GM19239 (cell line): ENCODE results near the gene ARPC4.

Experiments
- DNase-seq: peaks from one replicate; pipeline ENCODE4 v3.0.0; 2011; ENCODE audit warnings: low spot score; ENCODE audit not compliant: insufficient read length
- FAIRE-seq: peaks from 2 replicates; lab custom pipeline; 2011; peaks lifted over from hg19 to GRCh38; lab: Jason Lieb, UNC

ARPC4 gene

DNA sequence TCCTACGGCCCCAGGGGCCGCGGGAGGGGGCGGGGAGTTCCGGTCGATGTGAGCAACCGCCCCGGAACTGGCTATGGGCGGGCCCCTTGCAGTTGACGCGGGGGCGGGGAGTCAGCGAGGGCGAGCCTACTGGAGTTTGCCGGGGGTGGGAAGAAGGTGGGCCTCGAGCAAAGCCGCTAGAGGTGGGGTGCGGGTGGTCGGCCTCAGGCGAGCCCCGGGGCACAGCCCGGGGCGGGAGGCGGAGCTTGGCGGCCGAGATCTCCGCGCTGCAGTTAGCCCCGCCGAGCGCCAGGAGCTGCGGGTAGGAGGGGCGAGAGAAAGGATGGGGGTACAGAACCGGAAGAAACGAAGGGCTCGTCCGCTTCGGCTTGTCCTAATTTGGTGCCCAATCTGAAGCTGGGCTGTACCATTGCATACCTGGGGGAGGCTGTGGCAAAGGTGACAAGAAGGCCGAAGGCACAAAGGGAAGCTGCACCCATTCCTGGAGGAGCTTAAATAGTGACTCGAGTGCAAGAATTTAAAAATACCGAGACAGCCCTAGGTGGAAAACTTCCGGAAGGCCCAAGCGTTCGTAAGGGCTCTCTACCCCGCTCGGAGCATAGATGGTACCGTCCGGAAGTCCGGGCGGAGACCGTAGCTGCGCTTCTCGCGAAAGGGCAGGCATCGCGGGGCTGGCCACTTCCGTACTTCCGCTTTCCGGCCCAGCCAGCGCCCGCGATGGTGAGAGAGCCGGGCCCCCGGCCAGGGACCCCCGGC lies at the start of gene ARPC4, which contains the start of gene TADA3:
Gene ARPC4, plus strand, starts transcription at position 678 of the 756 bp plus-strand sequence. Its CDS starts 40 bp downstream, at position 718.
Gene TADA3, minus strand, starts transcription at position 69 of the 756 bp plus-strand sequence. CDS start 1,007 bp downstream, outside the sequence.
- FAIRE-seq: peak; percentile 82
- peak; percentile 83 for DNase-seq

GRCh38 chr3:9743548-9743947 lies 49.3 kb upstream of the ARPC4 start:
- DNase-seq (no peak), FAIRE-seq (no peak)

- DNase-seq (no peak), FAIRE-seq (no peak)
Measured at GRCh38 chr3:9744162-9744561, 48.7 kb upstream of the ARPC4 start.

GRCh38 chr3:9745521-9745920 lies 47.4 kb upstream of the ARPC4 start:
- DNase-seq: no peak
- FAIRE-seq: no peak

GRCh38 chr3:9746330-9746729 lies 46.6 kb upstream of the ARPC4 start:
- no peak for FAIRE-seq
- no peak for DNase-seq

- FAIRE-seq (no peak), DNase-seq (no peak)
Measured at GRCh38 chr3:9747267-9747666, 45.6 kb upstream of the ARPC4 start.

DNA sequence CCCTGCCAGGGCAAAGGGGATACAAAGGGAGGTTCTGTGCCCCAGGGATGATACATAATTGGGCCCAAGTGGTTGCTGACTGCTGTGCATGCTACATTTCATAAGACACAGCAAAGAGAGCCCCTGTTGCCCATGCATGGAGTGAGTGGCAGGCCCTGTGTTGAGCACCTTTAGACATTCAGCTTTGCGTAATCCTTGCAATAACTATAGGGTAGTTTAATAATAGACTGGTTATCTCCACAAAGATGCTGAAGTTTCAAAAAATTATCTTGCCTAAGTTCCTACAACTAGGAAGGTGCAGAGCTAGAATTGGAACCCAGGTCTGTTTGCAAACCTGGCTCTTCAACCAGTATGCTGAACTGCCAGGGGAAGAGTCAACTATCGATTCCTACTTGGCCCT lies 44.9 kb upstream of the ARPC4 start:
- DNase-seq (no peak), FAIRE-seq (no peak)

DNA sequence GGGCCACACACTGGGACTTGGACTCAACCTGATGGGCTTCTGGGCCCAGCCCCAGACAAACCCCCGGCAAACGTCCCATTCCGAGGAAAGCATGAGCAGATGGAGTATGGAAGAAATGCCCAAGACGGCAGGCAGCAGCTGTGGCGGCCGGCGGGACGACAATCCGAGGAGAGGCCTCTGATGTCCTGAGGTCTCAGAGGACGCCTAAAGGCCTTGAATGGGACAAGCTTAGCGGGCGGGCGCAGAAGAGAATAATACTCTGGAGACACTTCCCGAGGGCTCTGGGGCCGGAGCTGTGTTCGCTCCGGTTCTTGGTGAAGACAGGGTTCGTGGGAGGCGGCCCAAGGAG lies 43.6 kb upstream of the ARPC4 start:
- DNase-seq: no peak
- FAIRE-seq: no peak

GRCh38 chr3:9749645-9750555 lies 43.0 kb upstream of the ARPC4 start, which contains the start of gene OGG1:
OGG1 (plus strand) TSS chr3:9749952; CDS start chr3:9750287, 335 bp downstream.
- DNase-seq: peak; percentile 98
- FAIRE-seq: peak; percentile 85

GRCh38 chr3:9750556-9751411 lies 42.1 kb upstream of the ARPC4 start:
- no peak for DNase-seq
- FAIRE-seq: no peak

GRCh38 chr3:9754678-9755077 lies 38.2 kb upstream of the ARPC4 start:
- DNase-seq (no peak), FAIRE-seq (no peak)

DNA sequence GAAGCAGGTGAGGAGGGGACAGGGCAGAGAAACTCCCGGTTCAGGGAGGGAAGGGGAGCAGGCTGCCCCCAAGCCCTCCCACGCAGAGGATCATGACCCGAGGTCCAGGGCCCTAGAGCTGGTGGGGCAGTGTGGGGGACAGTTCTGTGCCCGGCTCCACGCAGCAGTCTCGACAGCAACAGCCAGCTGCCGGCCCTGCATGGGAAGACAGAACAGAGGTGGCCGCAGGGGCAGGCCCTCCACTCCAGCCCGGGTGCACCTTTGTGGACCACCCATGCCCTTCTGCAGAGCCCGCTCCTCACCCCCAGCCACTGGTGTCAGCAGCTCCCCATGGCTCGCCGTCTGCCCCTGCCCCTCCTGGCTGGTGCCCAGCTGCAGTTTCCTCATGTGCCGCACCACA lies 35.5 kb upstream of the ARPC4 start:
- DNase-seq: no peak
- FAIRE-seq: no peak

DNA sequence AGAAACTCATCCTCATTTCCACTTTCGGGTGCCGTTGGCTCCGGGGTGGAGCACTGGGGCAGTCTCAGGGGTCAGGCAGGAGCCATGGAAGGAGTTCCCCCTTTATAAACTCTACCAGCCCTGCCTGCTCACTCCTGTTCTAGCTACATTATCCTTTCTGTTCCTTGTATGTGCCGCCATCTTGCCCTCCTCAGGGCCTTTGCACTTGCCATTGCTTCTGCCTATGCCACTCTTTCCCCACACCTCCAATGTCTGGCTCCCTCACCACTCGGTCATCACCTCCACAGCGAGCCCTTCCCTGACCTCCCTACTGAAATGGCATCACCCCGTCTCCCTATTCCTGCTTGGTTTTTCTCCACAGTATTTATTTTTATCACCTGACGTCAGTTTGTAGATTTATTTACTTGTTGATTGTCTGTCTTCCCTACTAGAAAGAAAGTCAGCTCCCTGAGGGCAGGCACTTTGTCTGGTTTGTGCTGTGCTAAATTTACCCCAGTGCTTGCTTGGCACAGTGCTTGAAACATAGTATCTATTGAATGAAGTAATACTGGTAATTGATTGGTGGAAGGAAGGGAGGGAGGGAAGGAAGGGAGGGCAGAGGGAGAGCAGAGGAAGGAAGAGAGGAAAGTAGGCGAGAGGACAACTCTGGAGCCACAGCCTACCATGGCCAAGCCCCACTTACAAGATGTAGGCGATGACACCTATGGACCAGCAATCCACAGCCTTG lies 31.9 kb upstream of the ARPC4 start:
- DNase-seq (no peak), FAIRE-seq (no peak)

DNA sequence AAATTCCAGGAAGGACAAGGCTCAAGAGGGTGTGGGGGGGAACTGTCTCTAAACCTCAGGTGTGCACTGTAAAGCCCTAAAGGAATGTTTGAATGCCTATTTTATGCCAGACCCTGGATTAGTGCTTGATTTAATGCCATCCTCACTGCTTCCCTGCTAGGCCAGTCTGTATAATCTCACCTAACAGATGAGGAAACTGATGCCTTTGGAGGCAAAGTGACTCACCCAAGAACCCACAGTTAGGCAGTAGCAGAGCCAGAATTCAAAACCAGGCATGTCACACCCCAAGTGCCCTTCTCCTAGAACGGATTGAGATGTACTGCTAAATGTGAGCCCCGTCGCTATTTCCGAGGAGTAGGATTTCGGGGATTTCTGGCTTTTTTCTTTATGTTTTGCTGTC lies 31.0 kb upstream of the ARPC4 start:
- FAIRE-seq (no peak), DNase-seq (no peak)

GRCh38 chr3:9762871-9763270 lies 30.0 kb upstream of the ARPC4 start:
- no peak for FAIRE-seq
- DNase-seq: no peak

DNA sequence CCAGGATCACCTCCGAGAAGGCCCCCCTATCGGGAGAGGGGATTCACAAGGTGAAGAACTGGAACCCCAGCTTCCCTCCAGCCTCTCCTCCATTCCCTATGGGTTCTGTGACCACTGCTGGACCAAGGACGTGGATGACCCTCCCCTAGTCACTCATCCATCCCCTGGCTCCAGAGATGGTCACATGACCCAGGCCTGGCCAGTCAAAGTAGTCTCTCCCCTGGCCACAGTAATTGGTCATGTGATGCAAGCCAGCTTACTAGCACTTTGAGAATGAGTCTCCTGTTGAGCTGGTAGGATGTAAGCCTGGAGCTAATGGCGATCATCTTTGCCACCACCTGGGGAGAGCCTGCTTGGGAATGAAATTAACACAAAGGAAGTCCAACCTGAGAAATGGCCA lies 27.0 kb upstream of the ARPC4 start:
- DNase-seq: no peak
- no peak for FAIRE-seq

DNA sequence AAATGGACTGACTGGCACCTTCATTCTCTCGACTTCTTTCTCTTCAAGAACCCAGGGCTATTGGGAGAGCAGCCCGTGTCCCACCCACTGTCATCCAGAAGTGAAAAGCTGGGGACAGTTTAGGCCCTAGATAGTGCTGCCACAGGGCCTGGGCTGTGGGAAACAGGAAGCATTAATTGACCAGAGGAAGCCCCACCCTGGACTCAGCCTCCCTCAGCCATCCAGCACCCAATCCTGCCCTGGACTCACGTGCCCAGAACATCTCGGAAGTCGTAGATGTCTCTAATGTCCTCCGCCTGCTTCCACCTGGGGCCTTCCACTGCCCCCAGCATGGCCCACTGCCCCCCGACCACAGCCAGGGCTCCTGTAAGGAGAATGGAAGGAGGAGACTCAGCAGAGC lies 25.5 kb upstream of the ARPC4 start:
- FAIRE-seq: no peak
- DNase-seq: no peak

DNA sequence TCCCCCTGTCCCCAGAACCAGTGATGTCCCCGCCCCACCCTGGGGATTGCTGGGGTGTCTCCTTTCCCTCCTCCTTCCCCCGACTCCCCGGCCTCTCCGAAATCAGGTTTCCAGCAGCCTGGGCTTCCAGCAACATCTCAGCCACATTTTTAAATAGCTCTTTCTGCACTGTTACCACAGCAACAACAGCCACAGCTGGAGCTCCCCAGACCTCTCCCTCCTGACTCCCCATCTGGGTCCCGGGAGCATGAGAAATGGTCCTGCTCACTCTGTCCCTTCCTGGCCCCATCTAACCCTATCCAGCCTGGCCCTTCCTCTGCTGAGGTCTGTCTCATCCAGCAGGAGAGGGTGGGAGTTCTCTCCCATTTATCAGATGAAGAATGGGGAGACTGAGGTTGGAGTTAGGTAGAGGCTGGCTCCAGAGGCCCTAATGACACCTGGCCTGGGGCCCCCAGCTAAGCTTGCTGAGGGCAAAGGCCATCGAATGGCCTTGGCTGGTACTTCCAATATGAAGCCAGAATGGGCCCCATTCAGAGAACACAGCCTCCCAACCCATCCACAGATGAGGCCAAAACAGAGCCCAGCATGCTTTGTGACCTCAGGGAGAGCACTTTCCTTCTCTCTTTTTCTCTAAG lies 24.6 kb upstream of the ARPC4 start:
- DNase-seq: no peak

GRCh38 chr3:9769012-9769411 lies 23.9 kb upstream of the ARPC4 start:
- DNase-seq (no peak), FAIRE-seq (no peak)

More for the DNA sequence above, 24.6 kb upstream of the ARPC4 start:
- FAIRE-seq: no peak
